NCI-H510A treated with DMSO at 0.1 percent for 48 hours (cell line): Measurements from ENCODE around the gene GAGE12J.
"Not testable (repeated sequence)": the region's sequence is repeated elsewhere in the genome, so short reads cannot be mapped to it uniquely, and the experiment has no call there.

Experiments used
- DNase-seq: peaks from one replicate; lab custom pipeline; 2025; lab: John Stamatoyannopoulos, UW

The GAGE12J gene

GRCh38 chrX:49310371-49310770 lies 11.5 kb upstream of the GAGE12J start:
- no peak for DNase-seq

- no peak for DNase-seq
Observed at GRCh38 chrX:49312176-49312575, 9.7 kb upstream of the GAGE12J start.

GRCh38 chrX:49316085-49316484 lies 5.8 kb upstream of the GAGE12J start:
- no peak for DNase-seq

- DNase-seq = not testable (repeated sequence)
Observed at GRCh38 chrX:49322266-49322665, 429 bp downstream of the GAGE12J start.

GRCh38 chrX:49323735-49324134 lies 1.9 kb downstream of the GAGE12J start:
- DNase-seq = not testable (repeated sequence)

- DNase-seq = not testable (repeated sequence)
Observed at GRCh38 chrX:49330421-49330820, 8.6 kb downstream of the GAGE12J start.

- DNase-seq = not testable (repeated sequence)
Observed at GRCh38 chrX:49331282-49331681, 9.4 kb downstream of the GAGE12J start, which contains the start of gene GAGE13. Gene GAGE13 (plus strand): TSS chrX:49331582. CDS start chrX:49332738, 1,156 bp downstream.

GRCh38 chrX:49331841-49332240 lies 10.0 kb downstream of the GAGE12J start:
- DNase-seq = not testable (repeated sequence)

GRCh38 chrX:49341449-49341848 lies 19.6 kb downstream of the GAGE12J start:
- DNase-seq = not testable (repeated sequence)

- DNase-seq = not testable (repeated sequence)
Observed at GRCh38 chrX:49344496-49345175, 22.8 kb downstream of the GAGE12J start.

GRCh38 chrX:49345402-49345801 lies 23.6 kb downstream of the GAGE12J start:
- DNase-seq = not testable (repeated sequence)

GRCh38 chrX:49346150-49346549 lies 24.3 kb downstream of the GAGE12J start:
- DNase-seq = not testable (repeated sequence)
